ENCODE measurements around the gene ANKRD13D.

The ANKRD13D gene

GRCh38 chr11:67273260-67273990, 15.7 kb upstream of the ANKRD13D start:
- DNase-seq (ENCODE audit: low spot score), result no peak

GRCh38 chr11:67274768-67275605, 14.1 kb upstream of the ANKRD13D start:
- DNase-seq (ENCODE audit: low spot score), result no peak

GRCh38 chr11:67275606-67276409, 13.3 kb upstream of the ANKRD13D start:
- no peak for DNase-seq (ENCODE audit: low spot score)

- peak; percentile 61 for DNase-seq (ENCODE audit: low spot score)
Measured at GRCh38 chr11:67276781-67277230, 12.3 kb upstream of the ANKRD13D start.

GRCh38 chr11:67277231-67277961, 11.7 kb upstream of the ANKRD13D start:
- peak; percentile 91 for DNase-seq (ENCODE audit: low spot score)

GRCh38 chr11:67278135-67278938, 10.8 kb upstream of the ANKRD13D start:
- DNase-seq (ENCODE audit: low spot score), result no peak

GRCh38 chr11:67278939-67279588, 10.0 kb upstream of the ANKRD13D start:
- DNase-seq (ENCODE audit: low spot score), result no peak

GRCh38 chr11:67279589-67280340, 9.3 kb upstream of the ANKRD13D start:
- DNase-seq (ENCODE audit: low spot score), result no peak

- no peak for DNase-seq (ENCODE audit: low spot score)
Measured at GRCh38 chr11:67280341-67280787, 8.7 kb upstream of the ANKRD13D start.

- no peak for DNase-seq (ENCODE audit: low spot score)
Measured at GRCh38 chr11:67280788-67281551, 8.1 kb upstream of the ANKRD13D start.

- no peak for DNase-seq (ENCODE audit: low spot score)
Measured at GRCh38 chr11:67281552-67282150, 7.5 kb upstream of the ANKRD13D start.

- no peak for DNase-seq (ENCODE audit: low spot score)
Measured at GRCh38 chr11:67282155-67282875, 6.8 kb upstream of the ANKRD13D start.

GRCh38 chr11:67282876-67283371, 6.2 kb upstream of the ANKRD13D start:
- DNase-seq (ENCODE audit: low spot score), result no peak

GRCh38 chr11:67283481-67283963, 5.6 kb upstream of the ANKRD13D start:
- no peak for DNase-seq (ENCODE audit: low spot score)

GRCh38 chr11:67284811-67285540, 4.1 kb upstream of the ANKRD13D start:
- no peak for DNase-seq (ENCODE audit: low spot score)

Data from AG20443 (cell line).